GM12801 (cell line): ENCODE results near the gene HRG.

Experiments used
- CTCF ChIP-seq: IDR thresholded peaks from one replicate; pipeline ENCODE4 v1.5.1; 2011; ENCODE audit warnings: control low read depth; ENCODE audit not compliant: insufficient read length; ENCODE audit errors: extremely low read depth

Gene HRG

GRCh38 chr3:186665625-186666188 is at the start of gene HRG:
HRG (plus strand) TSS chr3:186666014; CDS start chr3:186666032, 18 bp downstream.
- TF ChIP-seq CTCF: no peak

- no peak for TF ChIP-seq CTCF
Measured at GRCh38 chr3:186616299-186616617, 49.6 kb upstream of the HRG start.

- no peak for TF ChIP-seq CTCF
Measured at GRCh38 chr3:186617036-186617946, 48.5 kb upstream of the HRG start.

- no peak for TF ChIP-seq CTCF
Measured at GRCh38 chr3:186618318-186618938, 47.4 kb upstream of the HRG start.

- TF ChIP-seq CTCF: no peak
Measured at GRCh38 chr3:186619787-186620212, 46.0 kb upstream of the HRG start.

GRCh38 chr3:186620213-186621092 is 45.4 kb upstream of the HRG start:
- TF ChIP-seq CTCF: no peak
